Thoracic aorta (tissue), 2 donors: Measurements from ENCODE around the gene PTPRM. TPM values are rescaled to one million over a fixed set of nuclear protein-coding genes. Genes with fewer than 3 reads are reported as not detected.

Experiments
- ATAC-seq: fragments of 150-250 bp; one replicate; pipeline ENCODE4 v1.8.0; 2017; ENCODE audit warnings: low read depth; ENCODE audit not compliant: insufficient number of reproducible peaks, low FRiP score
- DNase-seq: peaks from one replicate; pipeline ENCODE4 v3.0.0-alpha.2; 2020; ENCODE audit warnings: low spot score
- H3K27ac ChIP-seq, 2 donors: fragments of 200-600 bp; sonication (generic); 1 replicate in 1 of 2; 2 replicates in 1 of 2; pipeline ENCODE4 v1.5.1; 2016; ENCODE audit warnings: mild to moderate bottlenecking in 2 of 2, moderate library complexity in 2 of 2
- H3K27me3 ChIP-seq: fragments of 200-600 bp; sonication (generic); replicated peaks from 2 replicates; pipeline ENCODE4 v1.6.0; 2016; ENCODE audit warnings: mild to moderate bottlenecking; ENCODE audit not compliant: insufficient read depth
- H3K36me3 ChIP-seq: fragments of 200-600 bp; sonication (generic); one replicate; pipeline ENCODE4 v1.5.1; 2016
- H3K4me1 ChIP-seq, 2 donors: fragments of 200-600 bp; sonication (generic); 1 replicate in 1 of 2; 2 replicates in 1 of 2; pipeline versions ENCODE4 v1.5.1 to v1.6.0; 2016; ENCODE audit warnings: low read depth in 2 of 2, mild to moderate bottlenecking in 1 of 2; ENCODE audit not compliant: control insufficient read depth in 1 of 2
- H3K4me3 ChIP-seq: fragments of 200-600 bp; sonication (generic); 2 replicates; pipeline ENCODE4 v1.5.1; 2016; ENCODE audit warnings: mild to moderate bottlenecking
- H3K9me3 ChIP-seq: fragments of 200-600 bp; sonication (generic); 2 replicates; pipeline ENCODE4 v1.5.1; 2016
- CTCF ChIP-seq: fragments of 200-600 bp; sonication (generic); IDR thresholded peaks from one replicate; pipeline ENCODE4 v1.5.1; 2019; ENCODE audit warnings: antibody characterized with exemption
- total RNA-seq, 2 donors: library from RNA; depleted of rRNA; stranded (reverse); fragments of >200 nt; gene quantifications; one replicate each; pipeline versions ENCODE4 v1.1.0 to v1.2.3, GENCODE V29; 2016

Gene PTPRM
- total RNA-seq, 2 donors from 2014 or later, result 90.3 to 102 TPM

- H3K9me3 ChIP-seq, result no peaks in the 10 kb centered on the region
- no peak for TF ChIP-seq CTCF
- no peaks in the 10 kb centered on the region for H3K4me1 ChIP-seq
- H3K4me3 ChIP-seq, result no peak overlapping the region
- no peaks in the 10 kb centered on the region for H3K27me3 ChIP-seq
- H3K36me3 ChIP-seq, result no peaks in the 10 kb centered on the region
- no peak overlapping the region for H3K27ac ChIP-seq
- no peak for ATAC-seq
- DNase-seq, result no peak
Observed at GRCh38 chr18:8249811-8250210, 682.7 kb downstream of the PTPRM start.

GRCh38 chr18:8252371-8252770, 685.3 kb downstream of the PTPRM start:
- no peak for TF ChIP-seq CTCF
- DNase-seq, result no peak

GRCh38 chr18:8253944-8254343, 686.8 kb downstream of the PTPRM start:
- ATAC-seq (no peak), DNase-seq (no peak)
- H3K36me3 ChIP-seq, result no peaks in the 10 kb centered on the region
- no peaks in the 10 kb centered on the region for H3K4me1 ChIP-seq
- H3K27ac ChIP-seq, result no peak overlapping the region
- TF ChIP-seq CTCF, result no peak
- no peak overlapping the region for H3K4me3 ChIP-seq
- no peaks in the 10 kb centered on the region for H3K9me3 ChIP-seq
- H3K27me3 ChIP-seq, result no peaks in the 10 kb centered on the region

More at GRCh38 chr18:8252371-8252770, 685.3 kb downstream of the PTPRM start:
- no peaks in the 10 kb centered on the region for H3K27me3 ChIP-seq
- H3K27ac ChIP-seq, result no peak overlapping the region
- no peak overlapping the region for H3K4me3 ChIP-seq
- no peaks in the 10 kb centered on the region for H3K36me3 ChIP-seq
- no peak for ATAC-seq
- H3K4me1 ChIP-seq, result no peaks in the 10 kb centered on the region
- H3K9me3 ChIP-seq, result no peaks in the 10 kb centered on the region

GRCh38 chr18:8254654-8255053, 687.5 kb downstream of the PTPRM start:
- TF ChIP-seq CTCF, result no peak
- Histone ChIP-seq H3K4me3 (no peak overlapping the region), H3K27ac (no peak overlapping the region), H3K36me3 (no peaks in the 10 kb centered on the region), H3K4me1 (no peaks in the 10 kb centered on the region), H3K9me3 (no peaks in the 10 kb centered on the region), H3K27me3 (no peaks in the 10 kb centered on the region)
- DNase-seq (no peak), ATAC-seq (no peak)

GRCh38 chr18:8257851-8258434, 690.8 kb downstream of the PTPRM start:
- ATAC-seq (no peak), DNase-seq (no peak)
- no peak for TF ChIP-seq CTCF
- Histone ChIP-seq H3K36me3 (no peaks in the 10 kb centered on the region), H3K4me1 (no peaks in the 10 kb centered on the region), H3K9me3 (no peaks in the 10 kb centered on the region), H3K27ac (no peak overlapping the region), H3K27me3 (no peaks in the 10 kb centered on the region), H3K4me3 (no peak overlapping the region)
